DMS53 treated with DMSO at 0.1 percent for 48 hours (cell line): ENCODE measurements around the gene LRRC4C.
A peak's percentile ranks its signal among the peaks of the same experiment; 100 is the strongest.

Experiments
- DNase-seq: peaks from one replicate; lab custom pipeline; 2025; ENCODE audit not compliant: unreplicated experiment; lab: John Stamatoyannopoulos, UW

Gene LRRC4C

DNA sequence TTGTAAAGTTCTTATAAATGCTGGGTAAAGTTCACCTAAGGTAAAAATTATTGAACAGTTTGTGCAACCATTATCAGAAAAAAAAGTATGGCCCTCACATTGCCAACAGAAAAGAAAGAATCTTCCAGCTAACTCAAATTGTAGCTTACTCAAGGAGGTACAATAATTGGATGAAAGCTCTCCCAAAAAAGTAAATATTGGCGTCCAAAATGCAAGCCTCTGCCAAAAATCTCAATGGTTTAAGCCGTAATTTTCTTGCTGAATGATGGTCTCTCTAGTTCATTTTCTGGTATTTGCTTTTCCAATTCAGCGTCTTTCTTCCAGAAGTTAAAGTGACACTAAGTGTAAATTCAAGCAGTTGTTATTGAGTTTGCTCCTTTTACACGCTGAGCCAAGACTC lies 727.3 kb downstream of the LRRC4C start:
- no peak for DNase-seq

DNA sequence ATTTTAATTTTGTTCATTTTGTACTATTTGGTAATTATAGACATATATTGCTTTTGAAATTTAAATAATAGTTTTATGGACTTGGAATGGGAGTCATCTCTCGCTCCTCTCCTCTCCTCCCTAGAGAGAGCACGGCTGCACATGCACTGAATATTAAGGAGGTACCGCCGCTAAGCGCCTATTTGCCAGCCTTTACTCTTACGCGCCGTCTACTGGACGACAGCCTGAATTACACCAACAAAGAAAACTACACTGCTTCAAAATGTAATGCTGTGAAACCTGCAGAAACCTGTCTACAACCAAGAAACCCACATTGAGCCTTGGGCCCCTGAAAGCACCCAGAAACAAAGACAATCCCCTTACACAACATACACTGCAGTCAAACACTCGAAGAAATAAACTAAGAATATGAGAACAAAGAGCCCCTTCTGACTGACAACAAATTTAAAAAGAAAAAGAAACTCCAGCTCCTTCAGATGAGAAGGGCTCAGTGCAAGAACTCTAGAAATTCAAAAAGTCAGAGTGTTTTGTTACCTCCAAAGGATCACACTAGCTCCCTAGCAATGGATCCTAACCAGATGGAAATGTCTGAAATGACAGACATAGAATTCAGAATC lies 737.2 kb downstream of the LRRC4C start:
- peak; percentile 40 for DNase-seq

DNA sequence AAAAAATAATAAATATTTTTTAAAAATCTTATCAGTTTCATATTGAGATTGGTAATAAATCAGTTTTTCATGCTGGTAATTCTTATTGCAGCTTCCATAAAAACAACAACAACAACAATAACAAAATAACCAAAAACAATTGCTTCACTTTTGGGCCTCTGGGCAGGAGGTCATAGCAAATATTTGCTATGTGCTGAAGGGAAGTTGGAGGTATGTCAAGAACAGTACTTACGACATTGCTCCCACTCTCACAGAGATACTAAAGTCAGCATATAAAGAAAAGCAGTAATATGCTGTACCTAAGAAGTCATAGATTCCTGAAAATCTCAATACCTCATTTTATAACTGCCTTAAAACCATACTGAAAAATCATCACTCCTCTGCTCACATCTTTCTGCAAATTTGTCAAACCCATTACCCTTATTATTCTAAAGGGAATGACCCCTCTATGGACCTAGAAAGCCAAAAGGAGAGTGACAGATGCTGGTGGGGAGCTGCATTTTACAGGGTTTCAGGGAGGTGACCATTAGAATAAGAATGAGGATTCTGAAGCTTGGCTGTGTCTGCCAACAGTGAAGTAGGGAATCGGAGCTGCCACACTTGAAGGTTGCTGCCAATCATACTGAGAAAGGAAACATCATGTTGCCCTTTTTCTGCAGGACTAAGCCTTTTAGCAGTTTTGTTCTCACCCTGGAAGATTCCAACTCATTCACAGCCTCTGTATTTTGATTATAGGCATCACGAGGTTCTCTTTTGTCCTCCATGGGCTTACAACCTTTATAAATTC lies 742.9 kb downstream of the LRRC4C start:
- DNase-seq: no peak

DNA sequence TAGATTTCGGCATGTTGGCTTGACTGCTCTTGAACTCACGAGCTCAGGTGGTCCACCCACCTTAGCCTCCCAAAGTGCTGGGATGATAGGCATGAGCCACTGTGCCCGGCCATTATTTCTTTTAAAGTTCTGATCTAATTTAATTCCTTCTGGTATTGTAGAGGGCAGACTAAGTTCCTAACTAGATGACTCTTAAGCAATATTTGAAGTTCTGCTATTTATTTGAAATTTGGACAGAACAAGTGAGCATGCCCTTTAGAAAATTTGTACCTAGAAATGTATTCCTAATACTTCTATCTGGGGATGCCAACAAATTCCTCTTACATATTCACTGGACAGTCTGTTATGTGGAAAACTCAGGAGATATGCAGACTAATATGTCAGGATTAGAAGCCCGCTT lies 746.4 kb downstream of the LRRC4C start:
- DNase-seq: no peak

DNA sequence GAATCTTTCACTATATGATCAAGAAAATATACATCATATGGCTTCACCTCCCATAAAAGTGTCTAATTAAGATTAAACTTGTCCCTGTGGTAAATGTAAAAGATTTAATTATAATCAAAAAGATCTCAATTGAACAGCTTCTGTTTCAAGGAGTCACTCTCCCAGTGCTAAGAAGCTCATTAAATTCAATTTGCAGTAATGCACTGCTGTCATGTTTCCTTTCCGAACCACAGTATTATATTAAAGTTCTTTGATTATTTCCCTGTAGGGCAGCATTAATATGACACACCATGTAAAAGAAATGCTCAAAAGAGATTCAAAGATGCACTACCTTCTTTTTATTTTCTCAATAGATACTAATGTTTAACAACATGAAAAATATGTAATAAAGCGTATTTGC lies 758.4 kb downstream of the LRRC4C start:
- DNase-seq: no peak

DNA sequence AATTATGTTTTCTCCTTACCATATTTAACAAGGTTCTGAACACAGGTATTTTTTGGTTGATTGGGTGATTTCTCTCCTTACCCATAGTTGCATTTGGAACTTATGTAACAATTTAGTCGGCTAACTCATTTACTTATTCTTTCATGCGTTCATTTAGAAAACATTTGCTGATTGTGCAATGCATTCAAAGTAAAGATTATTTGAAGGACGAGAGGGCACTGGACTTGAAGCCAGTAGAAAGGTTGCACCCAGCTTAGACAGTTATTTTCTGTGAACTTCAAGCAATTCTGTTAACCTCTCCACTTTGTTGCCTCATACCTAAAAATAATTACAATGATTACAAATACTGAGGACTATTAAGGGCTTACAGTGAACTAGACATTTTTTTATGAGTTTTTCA lies 769.6 kb downstream of the LRRC4C start:
- DNase-seq: no peak

DNA sequence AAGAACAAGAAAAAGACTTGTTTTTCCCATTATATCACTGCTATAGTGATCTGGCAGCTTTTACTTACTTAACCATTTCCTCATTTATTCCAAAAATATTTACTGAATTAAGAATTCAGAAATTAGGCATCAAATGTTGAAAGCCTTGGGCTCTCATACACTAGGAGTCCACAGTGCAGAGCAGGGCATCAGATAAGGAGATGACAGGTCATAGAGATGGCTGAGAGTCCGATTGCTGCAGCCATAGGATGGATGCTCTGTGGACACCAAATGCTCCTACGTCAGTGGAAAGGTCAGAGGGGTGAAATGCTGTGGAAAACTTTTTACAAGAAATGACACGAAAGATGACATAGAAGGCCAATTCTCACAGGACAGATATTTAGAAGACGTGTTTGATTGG lies 771.1 kb downstream of the LRRC4C start:
- no peak for DNase-seq

DNA sequence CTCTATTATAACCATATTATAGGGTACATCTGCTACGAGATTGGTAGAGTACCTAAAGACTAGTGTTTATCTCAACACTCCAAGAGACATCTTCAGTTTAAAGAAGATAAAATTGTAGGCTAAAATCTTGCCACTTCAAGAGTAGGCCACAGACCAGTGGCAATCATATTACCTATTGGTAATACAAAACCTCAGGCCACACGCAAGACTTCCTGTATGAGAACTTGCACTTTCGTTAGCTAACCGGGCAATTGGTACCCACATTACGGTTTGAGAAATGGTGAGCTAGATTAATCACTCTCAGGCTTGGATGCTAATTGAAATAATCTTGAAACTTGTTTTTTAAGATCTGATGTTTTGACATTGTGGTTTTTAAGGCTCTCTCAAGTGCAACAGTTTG lies 772.7 kb downstream of the LRRC4C start:
- no peak for DNase-seq

DNA sequence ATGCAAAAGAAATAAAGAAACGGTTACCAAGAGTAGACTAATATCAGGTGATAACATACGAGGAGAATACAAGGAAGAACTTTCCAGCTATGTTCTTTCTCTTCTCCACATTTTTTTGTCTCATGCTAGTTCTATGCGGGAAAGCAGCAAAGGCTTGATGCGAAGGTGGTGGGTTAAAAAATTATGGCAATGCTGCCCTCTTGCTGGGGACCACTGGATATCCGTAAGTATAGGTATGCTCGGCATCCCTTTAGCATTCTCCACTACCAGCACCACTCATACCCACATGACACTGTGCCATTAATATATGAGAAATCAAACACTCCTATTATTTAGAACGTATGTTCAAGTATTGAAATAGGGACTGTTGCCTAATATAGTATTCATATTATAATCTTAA lies 776.4 kb downstream of the LRRC4C start:
- DNase-seq: no peak

DNA sequence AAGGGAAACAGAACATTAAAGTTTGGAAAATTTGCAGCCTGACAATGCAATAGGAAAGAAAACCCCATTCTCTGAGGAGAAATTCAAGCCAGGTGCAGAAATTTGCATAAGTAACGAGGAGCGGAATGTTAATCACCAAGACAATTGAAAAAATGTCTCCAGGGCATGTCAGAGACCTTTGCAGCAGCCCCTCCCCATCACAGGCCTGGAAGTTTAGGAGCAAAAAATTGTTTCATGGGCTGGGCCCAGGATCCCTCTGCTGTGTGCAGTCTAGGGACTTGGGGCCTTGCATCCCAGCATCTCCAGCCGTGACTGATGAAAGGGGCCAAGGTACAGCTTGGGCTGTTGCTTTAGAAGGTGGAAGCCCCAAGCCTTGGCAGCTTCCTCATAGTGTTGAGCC lies 780.2 kb downstream of the LRRC4C start:
- DNase-seq: no peak

DNA sequence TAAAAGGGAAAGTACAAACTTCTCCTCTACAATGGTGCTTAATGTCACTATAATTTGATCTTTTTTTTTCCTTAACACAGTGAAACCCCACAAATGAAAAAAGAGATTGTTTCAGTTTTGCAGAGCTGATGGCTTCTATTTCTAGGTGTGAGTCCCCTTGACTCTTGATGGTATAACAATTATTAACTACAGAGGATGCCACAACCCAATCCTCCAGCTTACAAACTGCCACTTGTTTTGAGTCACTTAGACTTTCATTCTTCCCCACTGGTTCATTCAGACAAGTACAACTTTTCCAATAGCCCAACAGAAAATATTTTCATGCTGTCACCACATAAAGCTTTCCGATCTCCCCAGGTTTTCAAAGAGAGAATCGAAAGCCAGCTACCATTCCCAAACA lies 812.2 kb downstream of the LRRC4C start:
- no peak for DNase-seq

DNA sequence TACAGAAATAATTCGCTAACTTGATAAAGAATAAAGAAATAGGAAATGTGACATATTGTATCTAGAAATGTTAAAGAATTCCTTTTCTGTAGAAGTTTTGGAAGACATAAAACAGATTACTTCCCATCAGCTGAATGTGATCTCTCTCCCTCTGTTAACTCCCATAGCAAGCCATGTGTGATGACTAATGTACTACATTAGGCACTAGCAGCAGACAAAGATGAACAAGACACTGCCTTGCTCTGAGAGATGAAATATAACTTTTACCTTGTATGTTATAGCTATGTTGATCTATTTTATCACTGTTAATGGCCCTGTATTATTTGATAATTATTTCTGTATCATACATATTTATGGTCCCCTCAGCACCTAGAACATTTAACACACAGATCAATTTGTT lies 817.2 kb downstream of the LRRC4C start:
- DNase-seq: no peak

DNA sequence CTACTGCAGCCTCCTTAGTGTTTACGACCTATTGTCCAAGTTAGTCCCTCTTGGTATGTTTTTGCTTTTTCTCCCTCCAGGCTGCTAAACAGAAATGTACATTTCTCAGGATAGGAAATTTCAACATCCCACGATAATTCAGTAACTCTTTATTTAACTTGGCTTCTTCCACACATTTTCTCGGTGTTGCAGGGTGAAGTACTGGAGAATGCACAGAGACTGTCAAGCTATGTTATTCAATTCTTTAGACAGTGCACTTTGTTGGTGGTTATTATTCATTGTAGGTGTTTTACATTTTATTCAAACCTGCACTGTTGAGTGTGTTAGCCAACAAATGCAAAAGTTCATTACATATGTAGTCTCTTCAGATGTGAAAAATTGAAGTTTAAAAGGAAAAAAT lies 839.8 kb downstream of the LRRC4C start:
- no peak for DNase-seq

DNA sequence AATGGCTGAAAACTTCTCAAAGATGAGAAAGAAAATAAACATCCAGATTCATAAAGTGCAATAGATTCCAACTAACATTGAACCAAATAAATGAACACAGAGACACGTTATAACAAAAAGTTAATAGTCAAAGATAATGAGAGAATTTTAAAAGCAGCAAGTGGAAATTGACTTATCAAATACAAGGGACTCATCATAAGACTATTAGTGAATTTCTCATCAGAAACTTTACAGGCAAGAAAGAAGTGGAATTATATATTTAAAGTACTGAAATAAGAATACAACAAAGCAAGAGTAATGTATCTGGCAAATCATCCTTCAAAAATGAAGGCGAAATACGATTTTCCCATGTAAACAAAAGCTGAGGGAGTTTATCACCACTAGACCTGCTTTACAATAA lies 852.7 kb downstream of the LRRC4C start:
- DNase-seq: no peak

DNA sequence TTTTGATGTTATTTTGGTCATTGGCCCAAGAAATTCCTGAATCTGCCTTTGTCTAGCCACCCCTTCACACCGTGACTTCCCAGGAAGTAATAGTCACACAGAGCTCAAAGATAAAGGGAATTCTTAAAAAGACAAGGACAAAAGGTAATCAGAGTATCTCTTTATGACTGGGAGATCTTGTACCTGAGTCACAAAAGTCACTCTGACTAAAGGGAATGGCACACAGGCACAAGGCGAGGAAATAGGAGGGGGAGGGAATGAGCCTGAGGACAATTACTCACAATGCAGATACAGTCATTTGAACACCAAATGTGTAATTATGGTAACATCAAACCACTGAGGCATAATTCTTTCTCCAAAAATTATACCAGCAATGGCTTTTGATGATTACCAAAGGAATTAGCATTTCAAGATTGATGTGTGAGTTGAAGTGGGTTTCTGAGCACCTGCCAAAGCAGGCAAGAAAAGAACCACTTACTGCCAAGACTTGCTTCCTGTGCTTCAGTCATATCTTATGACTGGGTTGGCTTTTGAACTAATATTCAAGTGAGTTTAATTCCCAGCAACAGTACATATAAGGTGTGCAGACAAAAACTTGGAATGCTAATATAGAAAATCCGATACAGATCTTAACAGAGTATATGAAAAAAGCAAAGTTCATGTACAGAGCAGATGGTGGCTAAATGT lies 856.4 kb downstream of the LRRC4C start:
- no peak for DNase-seq

DNA sequence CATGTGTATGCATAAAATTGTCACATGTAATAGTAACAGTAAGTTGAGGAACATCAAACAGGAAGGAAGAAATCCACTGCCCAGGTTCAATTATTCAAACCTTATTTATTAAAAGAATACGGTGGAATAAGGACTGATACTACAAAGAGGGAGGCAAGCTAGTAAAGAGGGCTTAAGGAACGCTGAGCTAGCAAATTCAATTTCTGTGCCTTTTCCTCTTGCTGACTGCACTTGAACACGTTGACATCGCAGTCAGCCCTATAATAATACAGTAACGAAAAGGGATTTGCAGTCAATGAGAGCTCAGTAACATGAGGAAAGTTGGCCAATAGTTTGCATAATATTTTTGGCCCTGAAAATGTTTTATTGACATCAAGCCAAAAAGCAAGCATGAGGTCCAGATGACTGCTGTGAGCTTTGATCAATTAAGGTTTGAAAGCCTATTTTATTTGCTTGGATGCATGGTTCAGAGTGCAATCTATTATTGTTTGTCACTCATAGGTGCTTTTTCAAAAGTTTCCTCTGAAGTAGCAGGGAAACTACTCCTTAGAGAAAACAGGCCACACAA lies 861.8 kb downstream of the LRRC4C start:
- no peak for DNase-seq

DNA sequence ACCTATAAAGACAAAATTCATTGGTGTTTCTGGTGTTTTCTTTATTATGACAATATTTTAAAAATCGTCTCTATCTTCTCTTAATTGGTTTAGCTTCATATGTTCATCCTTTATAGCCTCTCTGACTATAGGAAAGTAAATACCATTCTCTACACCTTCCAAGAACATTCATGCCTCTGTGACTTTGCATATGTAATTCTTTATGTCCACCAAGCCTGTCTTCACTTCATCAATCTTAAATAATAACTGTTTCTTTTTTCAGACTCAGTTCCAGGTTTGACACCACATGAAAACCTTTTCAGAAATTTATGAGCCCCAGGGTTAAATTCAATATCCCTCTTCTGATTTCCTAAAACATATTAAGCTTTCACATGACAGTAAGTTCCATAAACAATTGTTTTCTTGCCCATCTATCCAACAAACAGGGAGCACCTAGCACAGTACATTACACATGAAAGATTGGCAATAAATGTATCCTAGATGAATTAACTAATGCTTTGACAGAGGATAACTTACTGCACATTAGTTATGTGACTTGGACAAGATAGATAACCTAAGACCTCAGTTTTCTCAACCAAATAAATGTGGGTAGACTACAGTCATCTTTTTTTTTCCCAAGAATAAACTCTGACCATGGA lies 886.1 kb downstream of the LRRC4C start:
- DNase-seq: no peak

DNA sequence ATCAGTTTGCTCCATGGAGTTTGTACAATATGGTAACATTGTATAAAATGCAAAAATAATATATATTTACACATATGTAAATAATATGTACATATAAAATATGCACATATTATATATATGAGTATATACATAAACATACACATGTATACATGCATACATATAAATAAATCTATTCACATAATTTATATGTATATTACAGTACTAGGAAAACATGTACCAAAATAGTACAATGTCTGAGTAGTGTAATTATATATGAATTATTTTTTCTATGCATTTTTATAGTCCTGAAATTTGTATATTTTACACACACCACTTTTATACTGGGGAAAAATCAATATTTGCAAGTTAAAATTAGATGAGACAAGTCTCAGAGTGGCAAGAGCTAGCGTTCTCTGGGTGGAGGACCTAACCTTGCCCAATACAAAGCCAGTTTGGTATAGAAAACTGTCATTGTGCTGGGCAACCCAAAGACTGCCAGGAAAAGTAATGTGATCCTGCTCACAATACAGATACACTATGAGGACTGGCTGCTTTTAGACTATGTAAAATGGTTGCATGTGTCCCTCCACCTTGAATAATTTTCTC lies 889.4 kb downstream of the LRRC4C start:
- no peak for DNase-seq

DNA sequence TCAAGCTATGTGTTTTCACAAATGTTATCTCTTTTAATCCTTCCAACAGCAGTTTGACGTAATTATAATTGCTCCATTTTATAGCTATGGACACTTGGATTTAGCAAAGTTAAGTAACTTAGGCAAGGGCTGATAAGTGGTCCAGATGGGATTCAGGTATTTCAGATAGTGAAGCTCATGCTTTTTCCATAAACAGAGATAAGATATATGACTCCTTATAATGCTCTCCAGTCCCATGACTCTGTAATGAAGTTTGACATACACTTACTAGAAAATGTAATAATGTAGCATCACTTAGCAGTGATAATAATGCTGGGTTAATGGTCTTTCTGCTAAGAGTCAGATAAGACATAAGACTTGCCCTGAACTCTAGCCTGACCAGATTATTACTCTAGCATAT lies 892.1 kb downstream of the LRRC4C start:
- DNase-seq: no peak

DNA sequence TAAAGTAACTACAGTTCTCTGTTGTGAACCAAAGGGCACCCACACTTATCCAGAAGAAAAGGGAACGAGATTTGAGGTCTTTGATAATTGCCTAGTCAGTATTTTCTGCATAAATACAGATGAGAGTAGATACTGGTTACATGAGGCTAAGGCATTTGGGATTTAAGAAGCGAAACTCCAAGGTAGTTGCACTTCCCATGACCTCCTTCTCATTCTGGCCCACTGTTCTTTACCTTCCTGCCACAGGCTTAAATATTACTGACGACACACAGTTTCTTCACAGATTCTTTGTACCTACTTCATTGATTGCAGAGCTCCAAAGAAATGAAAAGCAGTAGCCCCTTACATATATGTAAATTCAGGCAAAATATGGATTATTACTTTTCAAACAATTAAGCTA lies 915.3 kb downstream of the LRRC4C start:
- DNase-seq: no peak

DNA sequence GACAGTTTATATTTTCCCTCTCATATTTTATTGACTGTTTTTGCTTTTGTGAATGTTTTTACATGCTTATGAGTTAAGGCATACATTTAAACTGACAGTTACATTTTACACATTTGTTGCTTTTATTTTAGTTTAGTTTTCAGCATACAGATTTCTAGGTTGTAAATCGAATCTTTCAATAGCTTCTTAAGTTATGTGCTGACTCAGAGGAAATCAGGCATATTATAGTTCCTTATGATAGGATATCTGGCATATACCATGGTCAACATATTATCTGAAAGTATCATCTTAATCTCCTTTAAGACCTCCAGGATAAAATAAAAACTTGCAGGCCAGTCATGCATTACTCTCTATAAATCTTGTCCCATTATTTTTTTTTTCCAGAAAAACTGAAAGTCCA lies 916.6 kb downstream of the LRRC4C start:
- DNase-seq: no peak
